Muscle layer of colon (tissue), 2 donors: ENCODE measurements around the gene DNASE1L3.
"Not testable (repeated sequence)": the region's sequence is repeated elsewhere in the genome, so short reads cannot be mapped to it uniquely, and the experiment has no call there.

ENCODE experiments used
- H3K27ac ChIP-seq: one replicate; pipeline ENCODE4 v1.7.0; 2013; ENCODE audit warnings: low read depth, mild to moderate bottlenecking, low read length, moderate library complexity
- H3K27me3 ChIP-seq, 2 donors: one replicate each; pipeline ENCODE4 v1.7.0; 2013; ENCODE audit warnings: low read length in 2 of 2, mild to moderate bottlenecking in 2 of 2; ENCODE audit not compliant: insufficient read depth in 2 of 2, control insufficient read depth in 1 of 2
- H3K36me3 ChIP-seq: one replicate; pipeline ENCODE4 v1.7.0; 2013; ENCODE audit warnings: mild to moderate bottlenecking, low read length; ENCODE audit not compliant: insufficient read depth
- H3K4me1 ChIP-seq: one replicate; pipeline ENCODE4 v1.7.0; 2013; ENCODE audit warnings: mild to moderate bottlenecking, low read length; ENCODE audit not compliant: insufficient read depth
- H3K4me3 ChIP-seq, 2 donors: one replicate each; pipeline ENCODE4 v1.7.0; 2013; ENCODE audit warnings: low read length in 2 of 2, low read depth in 1 of 2, mild to moderate bottlenecking in 1 of 2, moderate library complexity in 1 of 2
- H3K9ac ChIP-seq: one replicate; pipeline ENCODE4 v1.7.0; 2013; ENCODE audit warnings: low read length
- H3K9me3 ChIP-seq: one replicate; pipeline ENCODE4 v1.7.0; 2013; ENCODE audit warnings: mild to moderate bottlenecking, low read length
- donor health status: abdominal sarcoma.
- donor health status: Adenocarcinoma of cecum.

Gene DNASE1L3

DNA sequence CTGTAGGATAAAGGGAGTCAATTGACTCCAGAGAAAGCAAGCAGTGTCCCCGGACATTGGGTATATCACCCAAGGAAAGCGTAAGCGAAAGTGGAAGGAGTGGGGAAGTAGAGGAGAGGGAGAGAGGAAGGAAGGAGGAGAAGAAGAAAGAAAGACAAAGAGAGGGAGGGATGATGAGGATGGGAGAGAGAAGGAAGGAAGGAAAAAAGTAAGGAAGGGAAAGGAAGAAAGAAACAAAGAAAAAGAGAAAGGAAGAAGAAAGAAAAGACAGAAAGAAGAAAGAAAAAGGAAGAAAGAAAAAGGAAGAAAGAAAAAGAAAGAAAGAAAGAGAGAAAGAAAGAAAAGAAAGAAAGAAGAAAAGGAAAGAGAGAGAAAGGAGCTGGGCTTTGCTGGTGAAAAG lies 839 bp downstream of the DNASE1L3 start:
- Histone ChIP-seq H3K36me3 (no peaks in the 10 kb centered on the region), H3K27me3 (no peaks in the 10 kb centered on the region), H3K9me3 (no peaks in the 10 kb centered on the region), H3K27ac (no peak overlapping the region), H3K4me3 (no peak overlapping the region), H3K4me1 (no peaks in the 10 kb centered on the region), H3K9ac (no peak overlapping the region)

- Histone ChIP-seq H3K9me3 (no peaks in the 10 kb centered on the region), H3K9ac (no peak overlapping the region), H3K4me1 (no peaks in the 10 kb centered on the region), H3K36me3 (no peaks in the 10 kb centered on the region), H3K4me3 (no peak overlapping the region), H3K27ac (no peak overlapping the region), H3K27me3 (no peaks in the 10 kb centered on the region)
These were observed 2.8 kb downstream of the DNASE1L3 start for GRCh38 chr3:58207954-58208353.

GRCh38 chr3:58206406-58207011 lies 4.3 kb downstream of the DNASE1L3 start:
- H3K4me1 ChIP-seq, result no peaks in the 10 kb centered on the region
- no peak overlapping the region for H3K9ac ChIP-seq
- H3K9me3 ChIP-seq, result no peaks in the 10 kb centered on the region
- no peak overlapping the region for H3K4me3 ChIP-seq
- no peak overlapping the region for H3K27ac ChIP-seq
- H3K36me3 ChIP-seq, result no peaks in the 10 kb centered on the region
- H3K27me3 ChIP-seq, result no peaks in the 10 kb centered on the region

- Histone ChIP-seq H3K4me3 (no peak overlapping the region), H3K4me1 (no peaks in the 10 kb centered on the region), H3K9me3 (no peaks in the 10 kb centered on the region), H3K27me3 (no peaks in the 10 kb centered on the region), H3K9ac (no peak overlapping the region), H3K36me3 (no peaks in the 10 kb centered on the region), H3K27ac (no peak overlapping the region)
These were observed 4.8 kb downstream of the DNASE1L3 start for GRCh38 chr3:58205981-58206380.

GRCh38 chr3:58204720-58205119 lies 6.1 kb downstream of the DNASE1L3 start:
- Histone ChIP-seq H3K4me3 (no peak overlapping the region), H3K9me3 (no peaks in the 10 kb centered on the region), H3K9ac (no peak overlapping the region), H3K4me1 (no peaks in the 10 kb centered on the region), H3K36me3 (no peaks in the 10 kb centered on the region), H3K27ac (no peak overlapping the region), H3K27me3 (no peaks in the 10 kb centered on the region)

DNA sequence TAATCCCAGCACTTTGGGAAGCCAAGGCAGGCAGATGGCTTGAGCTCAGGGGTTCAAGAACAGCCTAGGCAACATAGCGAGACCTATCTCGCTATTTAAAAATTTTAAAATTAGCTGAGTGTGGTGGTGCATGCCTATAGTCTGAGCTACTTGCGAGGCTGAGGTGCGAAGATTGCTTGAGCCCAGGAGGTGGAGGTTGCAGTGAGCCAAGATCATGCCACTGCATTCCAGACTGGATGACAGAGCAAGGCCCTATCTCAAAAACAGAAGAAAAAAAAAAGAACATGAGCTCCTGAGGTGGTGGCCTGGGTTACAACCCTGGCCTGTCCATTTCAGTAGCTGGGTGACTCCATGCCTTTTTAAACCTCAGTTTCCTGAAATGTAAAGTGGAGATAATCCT lies 7.2 kb downstream of the DNASE1L3 start:
- Histone ChIP-seq H3K27me3 (no peaks in the 10 kb centered on the region), H3K9me3 (no peaks in the 10 kb centered on the region), H3K9ac (no peak overlapping the region), H3K27ac (no peak overlapping the region), H3K4me3 (no peak overlapping the region), H3K36me3 (no peaks in the 10 kb centered on the region), H3K4me1 (no peaks in the 10 kb centered on the region)

- H3K4me1 ChIP-seq, result no peaks in the 10 kb centered on the region
- no peak overlapping the region for H3K27ac ChIP-seq
These were observed 7.8 kb downstream of the DNASE1L3 start for GRCh38 chr3:58202917-58203360.

GRCh38 chr3:58201451-58201850 lies 9.3 kb downstream of the DNASE1L3 start:
- H3K27me3 ChIP-seq, H3K36me3 ChIP-seq, H3K4me1 ChIP-seq, H3K4me3 ChIP-seq, H3K9me3 ChIP-seq, H3K27ac ChIP-seq, H3K9ac ChIP-seq: not testable (repeated sequence)

More at GRCh38 chr3:58202917-58203360, 7.8 kb downstream of the DNASE1L3 start:
- Histone ChIP-seq H3K36me3 (no peaks in the 10 kb centered on the region), H3K9ac (no peak overlapping the region), H3K4me3 (no peak overlapping the region), H3K9me3 (no peaks in the 10 kb centered on the region), H3K27me3 (no peaks in the 10 kb centered on the region)

DNA sequence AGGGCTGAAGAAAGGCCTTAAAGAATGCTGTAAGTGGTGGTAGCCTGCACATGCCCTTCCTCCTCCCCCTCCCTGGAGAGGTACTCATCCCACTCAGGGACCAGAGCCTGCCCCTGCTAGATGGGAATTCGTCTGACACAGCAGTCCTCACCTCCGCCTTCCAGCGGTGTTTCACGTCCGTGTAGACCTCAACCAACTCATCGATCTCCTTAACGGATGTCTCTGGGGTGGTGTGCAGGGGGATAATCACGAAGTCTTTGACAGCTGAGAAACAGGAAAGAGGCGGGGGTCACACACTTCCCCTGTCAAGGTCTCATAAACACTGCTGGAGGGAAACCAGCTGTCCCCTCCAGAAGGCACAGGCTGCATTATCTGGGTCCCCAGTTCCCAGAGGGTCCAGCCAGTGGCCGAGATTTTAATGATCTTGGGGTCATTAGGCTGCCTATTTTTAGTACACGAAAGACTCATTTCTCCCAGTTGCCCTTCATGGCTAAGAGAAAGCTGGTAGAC lies 9.9 kb downstream of the DNASE1L3 start:
- Histone ChIP-seq H3K4me3 (no peak overlapping the region), H3K9ac (no peak overlapping the region), H3K9me3 (no peaks in the 10 kb centered on the region), H3K36me3 (no peaks in the 10 kb centered on the region), H3K4me1 (no peaks in the 10 kb centered on the region), H3K27me3 (no peaks in the 10 kb centered on the region), H3K27ac (no peak overlapping the region)

DNA sequence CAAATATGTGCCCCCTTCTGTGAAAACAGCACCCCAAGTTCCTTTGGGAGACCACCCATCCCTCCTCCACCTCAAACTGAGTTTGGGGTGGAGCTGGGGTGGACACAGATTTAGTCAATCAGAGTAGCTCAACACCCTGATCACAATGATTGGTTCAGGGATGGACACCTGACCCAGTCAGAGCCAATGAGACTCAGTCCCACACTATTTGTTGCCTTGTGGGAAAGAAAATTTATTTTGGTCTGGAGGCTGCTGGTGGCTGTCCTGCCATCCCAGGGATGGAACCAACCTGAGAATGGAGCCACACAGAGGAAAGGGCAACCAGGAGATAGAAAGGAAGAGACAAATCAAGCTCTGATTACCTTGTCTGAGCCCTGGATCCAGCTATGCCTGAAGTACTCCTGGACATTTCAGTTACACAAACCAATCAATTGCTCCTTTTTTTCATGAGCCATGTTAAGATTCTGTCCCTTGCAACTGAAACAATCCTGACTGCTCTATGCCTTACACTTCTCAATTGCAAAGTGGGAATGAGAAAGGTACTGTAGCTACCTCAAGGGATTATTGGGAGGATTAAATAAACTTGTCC lies 10.6 kb downstream of the DNASE1L3 start:
- Histone ChIP-seq H3K27me3 (no peaks in the 10 kb centered on the region), H3K4me1 (no peaks in the 10 kb centered on the region), H3K4me3 (no peak overlapping the region), H3K9ac (no peak overlapping the region), H3K9me3 (no peaks in the 10 kb centered on the region), H3K36me3 (no peaks in the 10 kb centered on the region), H3K27ac (no peak overlapping the region)

GRCh38 chr3:58198804-58199203 lies 12.0 kb downstream of the DNASE1L3 start:
- H3K9me3 ChIP-seq, result no peaks in the 10 kb centered on the region
- no peaks in the 10 kb centered on the region for H3K4me1 ChIP-seq
- no peak overlapping the region for H3K4me3 ChIP-seq
- no peaks in the 10 kb centered on the region for H3K27me3 ChIP-seq
- H3K36me3 ChIP-seq, result no peaks in the 10 kb centered on the region
- H3K9ac ChIP-seq, result no peak overlapping the region
- H3K27ac ChIP-seq, result no peak overlapping the region

GRCh38 chr3:58198362-58198761 lies 12.4 kb downstream of the DNASE1L3 start:
- no peaks in the 10 kb centered on the region for H3K9me3 ChIP-seq
- H3K27ac ChIP-seq, result no peak overlapping the region
- no peaks in the 10 kb centered on the region for H3K36me3 ChIP-seq
- H3K27me3 ChIP-seq, result no peaks in the 10 kb centered on the region
- H3K9ac ChIP-seq, result no peak overlapping the region
- H3K4me1 ChIP-seq, result no peaks in the 10 kb centered on the region
- H3K4me3 ChIP-seq, result no peak overlapping the region
